A549 treated with DMSO at 1 μM for 4 hours (cell line): ENCODE measurements around the gene VAMP7. TPM values are rescaled to one million over a fixed set of nuclear protein-coding genes. Genes with fewer than 3 reads are reported as not detected.

Source experiments
- total RNA-seq: library from RNA; stranded (reverse); fragments of 200-300 nt; extraction: Qiagen RNA extraction; gene quantifications from 5 replicates; pipeline ENCODE4 v1.2.3, GENCODE V29; 2022; ENCODE audit warnings: low read depth

The VAMP7 gene, protein sequence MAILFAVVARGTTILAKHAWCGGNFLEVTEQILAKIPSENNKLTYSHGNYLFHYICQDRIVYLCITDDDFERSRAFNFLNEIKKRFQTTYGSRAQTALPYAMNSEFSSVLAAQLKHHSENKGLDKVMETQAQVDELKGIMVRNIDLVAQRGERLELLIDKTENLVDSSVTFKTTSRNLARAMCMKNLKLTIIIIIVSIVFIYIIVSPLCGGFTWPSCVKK
- 30.1 to 37.8 TPM (median 33.6 TPM) in 5 replicates for total RNA-seq

DNA sequence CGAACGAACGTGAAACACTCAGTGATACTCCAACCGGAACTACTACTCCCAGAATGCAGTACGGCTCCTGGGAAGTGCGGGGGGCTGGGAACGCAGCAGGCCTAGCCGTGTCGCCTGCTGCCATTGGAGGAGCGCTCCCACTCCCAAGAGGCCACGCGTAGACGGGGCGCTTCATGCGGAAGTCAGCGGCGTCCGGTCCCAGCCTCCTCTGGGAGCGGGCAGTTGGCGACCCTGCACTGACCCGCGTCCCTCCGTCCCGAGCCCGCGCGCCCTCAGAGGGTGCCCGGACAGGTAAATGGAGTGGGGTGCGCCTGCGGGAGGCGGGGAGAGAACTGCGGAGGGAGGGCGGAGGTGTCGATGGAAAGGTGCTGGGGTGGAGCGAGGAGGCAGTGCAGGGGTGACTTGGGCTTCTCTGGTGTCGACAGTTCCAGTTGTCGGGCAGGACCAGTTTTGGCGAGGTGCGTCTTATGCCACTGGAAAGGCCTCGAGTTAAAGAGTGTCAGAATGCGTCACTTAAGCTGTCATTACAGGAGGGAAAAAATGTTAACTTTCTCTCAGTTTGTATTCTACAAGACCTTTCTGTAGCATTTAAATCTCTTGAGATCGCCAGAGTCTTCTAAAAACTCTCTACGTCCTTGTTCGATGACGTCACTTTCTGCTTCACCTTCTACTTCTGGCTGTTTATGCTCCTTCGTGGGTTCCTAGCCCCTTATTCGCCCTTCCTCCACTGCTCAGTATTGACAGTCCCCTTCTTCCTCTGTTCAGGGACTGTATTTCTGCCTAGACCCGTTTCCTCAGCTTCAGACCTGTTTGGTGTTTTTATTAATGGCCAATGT is at the start of gene VAMP7:
TSS of gene VAMP7 (plus strand) at position 188 of the 836 bp plus-strand sequence. CDS start 8,122 bp downstream, outside the sequence.

Other genes starting within 250 kb of the VAMP7 start
- 0.09 to 0.19 TPM (median 0.10 TPM) in 5 replicates for gene IL9R, start 116.4 kb downstream of the VAMP7 start, total RNA-seq